ENCODE data around the gene FILIP1L. TPM values are rescaled to one million over a fixed set of nuclear protein-coding genes. Genes with fewer than 3 reads are reported as not detected.
"Not testable (repeated sequence)": the region's sequence is repeated elsewhere in the genome, so short reads cannot be mapped to it uniquely, and the experiment has no call there.

The FILIP1L gene
- total and polyA plus RNA-seq, 2 of the 8 experiments (the other 6 are each of a cell fraction or from before 2014, with no cell fraction given), result 0.06 to 0.09 TPM

DNA sequence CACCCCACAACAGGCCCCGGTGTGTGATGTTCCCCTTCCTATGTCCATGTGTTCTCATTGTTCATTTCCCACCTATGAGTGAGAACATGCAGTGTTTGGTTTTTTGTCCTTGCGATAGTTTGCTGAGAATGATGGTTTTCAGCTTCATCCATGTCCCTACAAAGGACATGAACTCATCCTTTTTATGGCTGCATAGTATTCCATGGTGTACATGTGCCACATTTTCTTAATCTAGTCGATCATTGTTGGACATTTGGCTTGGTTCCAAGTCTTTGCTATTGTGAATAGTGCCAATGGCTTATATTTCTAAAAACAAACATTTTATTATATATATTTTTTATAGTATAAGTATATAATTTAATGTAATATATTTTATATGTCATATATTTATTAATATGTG lies 62.8 kb downstream of the FILIP1L start:
- WGBS, 2 experiments (ENCODE audit: extremely low coverage in 1 of 2, insufficient coverage in 1 of 2, insufficient read length in 1 of 2, insufficient replicate concordance in 2 of 2, low coverage in 1 of 2, low lambda C conversion rate in 2 of 2, missing lambda C conversion rate in 1 of 2), result 85% methylated on average over 2 of the region's 3 CpGs; no CpG with 5 or more reads in 1 of the 2 experiments

More for the DNA sequence above, 62.8 kb downstream of the FILIP1L start:
- H3K27me3 ChIP-seq (replicated peaks in 1 of 4; ENCODE audit: control insufficient read depth in 3 of 4, extremely low read depth in 1 of 4, insufficient read depth in 3 of 4, low read length in 3 of 4); DNase-seq (ENCODE audit: low read depth in 1 of 2, low spot score in 2 of 2); H3K9me3 ChIP-seq (ENCODE audit: insufficient read depth in 2 of 2, low read depth in 1 of 2, low read length in 1 of 2); H3K27ac ChIP-seq (ENCODE audit: low read depth, low read length); H3K79me2 ChIP-seq (ENCODE audit: control insufficient read depth in 1 of 2, insufficient read depth in 2 of 2, low read length in 2 of 2); H3K56ac ChIP-seq (replicated peaks; ENCODE audit: insufficient read length, low read depth, low read length); H3K14ac ChIP-seq (ENCODE audit: insufficient read length); H4K91ac ChIP-seq (replicated peaks; ENCODE audit: insufficient read length, low read length); H3K18ac ChIP-seq (ENCODE audit: extremely low read depth, low read length); H3K79me1 ChIP-seq (ENCODE audit: low read depth, low read length); H2AFZ ChIP-seq (ENCODE audit: low read length); H2BK12ac ChIP-seq (ENCODE audit: low read depth, low read length); H3K4me2 ChIP-seq (ENCODE audit: insufficient read depth in 1 of 2, low read depth in 2 of 2, low read length in 2 of 2); FAIRE-seq; H3K36me3 ChIP-seq (ENCODE audit: control insufficient read depth in 2 of 4, insufficient read depth in 4 of 4, low read length in 3 of 4); H2BK120ac ChIP-seq (replicated peaks; ENCODE audit: low read depth, low read length); H3K4ac ChIP-seq (replicated peaks; ENCODE audit: insufficient read length, low read depth, low read length); POLR2A ChIA-PET (ENCODE audit: partially characterized antibody); H2BK20ac ChIP-seq (ENCODE audit: low read length); H2BK5ac ChIP-seq (ENCODE audit: low read depth, low read length); H4K8ac ChIP-seq (ENCODE audit: extremely low read depth, insufficient read depth, low read length); H3K9ac ChIP-seq (replicated peaks in 1 of 4; ENCODE audit: extremely low read depth in 1 of 4, low read depth in 3 of 4, low read length in 3 of 4); H3K4me3 ChIP-seq (ENCODE audit: extremely low read depth in 1 of 4, insufficient read depth in 2 of 4, low read depth in 3 of 4, low read length in 4 of 4); H3K23me2 ChIP-seq (ENCODE audit: low read depth, low read length); H4K5ac ChIP-seq (ENCODE audit: insufficient read length, low read depth, low read length); H2BK15ac ChIP-seq (ENCODE audit: low read length); H4K20me1 ChIP-seq (replicated peaks in 1 of 2; ENCODE audit: control insufficient read depth in 1 of 2, insufficient read depth in 2 of 2, low read length in 2 of 2); H2AK5ac ChIP-seq (ENCODE audit: low read depth, low read length); H3K4me1 ChIP-seq (replicated peaks in 1 of 4; ENCODE audit: control insufficient read depth in 3 of 4, insufficient read depth in 4 of 4, low read length in 3 of 4); H3K23ac ChIP-seq (ENCODE audit: insufficient read length): not testable (repeated sequence)
- CTCF ChIA-PET (ENCODE audit: partially characterized antibody), result interaction anchor here (1.4 kb wide), 1 partner anchor 17 kb away, joined by 3 read pairs; no protein-coding TSS in a partner anchor

Data from H1 (cell line).